GM23248 (cell line): Measurements from ENCODE around the gene SLC40A1. TPM values are rescaled to one million over a fixed set of nuclear protein-coding genes. Genes with fewer than 3 reads are reported as not detected.

Source experiments
- DNase-seq: peaks from one replicate; pipeline ENCODE4 v3.0.0-alpha.2; 2015
- H2AFZ ChIP-seq: fragments of 200-600 bp; sonication (generic); 2 replicates; pipeline ENCODE4 v1.6.1; 2016; ENCODE audit warnings: antibody characterized with exemption
- H3F3A ChIP-seq: fragments of 200-600 bp; sonication (generic); 2 replicates; pipeline ENCODE4 v1.6.1; 2016; ENCODE audit warnings: mild to moderate bottlenecking, antibody characterized with exemption, mixed run types; ENCODE audit not compliant: insufficient read depth
- H3K27ac ChIP-seq: fragments of 200-600 bp; sonication (generic); 2 replicates; pipeline ENCODE4 v1.5.1; 2016; ENCODE audit warnings: mild to moderate bottlenecking
- H3K27me3 ChIP-seq: fragments of 200-600 bp; sonication (generic); replicated peaks from 2 replicates; pipeline ENCODE4 v1.6.1; 2016; ENCODE audit warnings: mild to moderate bottlenecking; ENCODE audit not compliant: insufficient read depth
- H3K36me3 ChIP-seq: fragments of 200-600 bp; sonication (generic); 2 replicates; pipeline ENCODE4 v1.6.1; 2016; ENCODE audit warnings: low read depth, mild to moderate bottlenecking
- H3K4me1 ChIP-seq: fragments of 200-600 bp; sonication (generic); 2 replicates; pipeline ENCODE4 v1.6.1; 2016; ENCODE audit warnings: mild to moderate bottlenecking; ENCODE audit not compliant: insufficient read depth
- H3K4me2 ChIP-seq: fragments of 200-600 bp; sonication (generic); one replicate; pipeline ENCODE4 v1.6.1; 2016; ENCODE audit warnings: mild to moderate bottlenecking; ENCODE audit not compliant: unreplicated experiment
- H3K4me3 ChIP-seq: fragments of 200-600 bp; sonication (generic); 2 replicates; pipeline ENCODE4 v1.5.1; 2016; ENCODE audit warnings: mild to moderate bottlenecking
- H3K79me2 ChIP-seq: fragments of 200-600 bp; sonication (generic); 2 replicates; pipeline ENCODE4 v1.6.1; 2016; ENCODE audit warnings: mild to moderate bottlenecking; ENCODE audit not compliant: insufficient read depth
- H3K9ac ChIP-seq: fragments of 200-600 bp; sonication (generic); 2 replicates; pipeline ENCODE4 v1.6.1; 2016; ENCODE audit warnings: mild to moderate bottlenecking
- H3K9me2 ChIP-seq: fragments of 200-600 bp; sonication (generic); 2 replicates; pipeline ENCODE4 v1.6.1; 2016; ENCODE audit warnings: mixed run types, mild to moderate bottlenecking, moderate library complexity; ENCODE audit not compliant: insufficient read depth
- H3K9me3 ChIP-seq: fragments of 200-600 bp; sonication (generic); one replicate; pipeline ENCODE4 v1.6.1; 2017; ENCODE audit warnings: low read depth
- H4K20me1 ChIP-seq: fragments of 200-600 bp; sonication (generic); 2 replicates; pipeline ENCODE4 v1.6.0; 2016; ENCODE audit not compliant: insufficient read depth
- EZH2 ChIP-seq: fragments of 200-600 bp; sonication (generic); IDR thresholded peaks from 2 replicates; pipeline ENCODE4 v1.6.1; 2018; ENCODE audit warnings: antibody characterized with exemption, mild to moderate bottlenecking; ENCODE audit not compliant: insufficient read depth, poor library complexity, severe bottlenecking
- EZH2phosphoT487 ChIP-seq: fragments of 200-600 bp; sonication (generic); IDR thresholded peaks from 2 replicates; pipeline ENCODE4 v1.6.1; 2018; ENCODE audit warnings: antibody characterized with exemption, moderate library complexity, mild to moderate bottlenecking, low read depth; ENCODE audit not compliant: insufficient read depth
- whole genome bisulfite sequencing, 2 experiments: methylation state at CpG; one replicate each; pipeline ENCODE4 v1.1.6; 2015 to 2017; ENCODE audit warnings: low lambda C conversion rate in 2 of 2, low coverage in 1 of 2; ENCODE audit errors: missing lambda C conversion rate in 2 of 2; 5-methylcytosine and 5-hydroxymethylcytosine counted together
- in situ Hi-C: fragments of 300-500 bp; cut with MboI; formaldehyde crosslinking; loops from 2 replicates; pipeline ENCODE4 v1.15.0; 2020
- polyA plus RNA-seq: library from polyadenylated mRNA; unstranded; fragments of >200 nt; fragmentation: Nextera tagmentation; extraction: Ambion mirVana; gene quantifications from 2 replicates; pipeline ENCODE4 v1.2.1, GENCODE V29; 2016
- total RNA-seq: library from RNA; depleted of rRNA; stranded (reverse); fragments of >200 nt; shearing (Covaris generic); gene quantifications from 2 replicates; pipeline ENCODE4 v1.2.3, GENCODE V29; 2014

Gene SLC40A1
- total and polyA plus RNA-seq, 2 experiments from 2014 or later: 0.28 TPM; not detected in 1

DNA sequence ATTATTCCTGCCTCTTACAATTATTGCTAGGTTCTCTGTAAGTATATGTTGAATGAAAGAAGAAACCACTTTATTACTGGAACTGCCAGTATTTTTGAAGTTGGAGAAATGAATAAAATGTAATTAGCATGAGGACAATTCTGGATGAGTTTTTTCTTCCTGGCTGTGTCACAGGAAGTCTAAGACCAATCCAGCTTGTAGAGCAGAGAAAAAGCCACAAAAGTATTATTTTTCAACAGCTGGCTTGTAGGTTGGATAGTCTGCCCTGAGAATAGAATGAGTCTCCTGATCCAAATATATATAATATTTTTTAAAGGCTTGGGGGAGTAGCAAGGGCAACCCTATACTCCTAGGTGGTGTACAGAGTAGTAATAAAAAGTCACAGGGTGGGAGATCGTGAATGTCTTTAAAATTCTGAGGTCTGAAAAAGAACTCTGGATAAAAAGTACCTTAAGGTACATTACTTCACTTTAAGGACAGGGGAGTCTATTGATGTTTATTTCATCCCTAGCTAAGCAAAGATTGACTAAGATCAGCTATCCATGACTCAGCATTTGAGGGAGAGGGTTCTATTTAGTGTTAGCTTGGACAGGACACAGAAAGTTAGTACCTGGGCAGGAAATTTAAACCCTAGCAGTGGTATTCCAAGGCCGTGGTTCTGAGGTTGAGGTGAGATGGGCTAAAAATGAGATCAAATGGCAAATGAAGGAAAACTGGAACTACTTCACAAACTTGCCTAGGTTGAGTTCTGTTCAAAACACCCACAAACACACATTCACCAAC lies 31.7 kb downstream of the SLC40A1 start:
- WGBS, 2 experiments: 21 to 36% methylated on average over 2 of the region's 2 CpGs
- H3K9me2 ChIP-seq: no peaks in the 10 kb centered on the region
- no peaks in the 10 kb centered on the region for H3K9me3 ChIP-seq
- peaks cover 11% of the 10 kb centered on the region for H3F3A ChIP-seq
- H3K27ac ChIP-seq: no peak overlapping the region
- TF ChIP-seq EZH2: no peak
- no peak for TF ChIP-seq EZH2phosphoT487
- no peak overlapping the region for H3K9ac ChIP-seq
- no peaks in the 10 kb centered on the region for H4K20me1 ChIP-seq
- in situ Hi-C loops: no loop called here
- H3K4me1 ChIP-seq: peaks cover 12% of the 10 kb centered on the region; the same call in 1 of the 2 replicates
- no peaks in the 10 kb centered on the region for H3K36me3 ChIP-seq
- peak overlapping the region; percentile 32 for H2AFZ ChIP-seq
- no peak overlapping the region for H3K4me3 ChIP-seq
- no peaks in the 10 kb centered on the region for H3K79me2 ChIP-seq
- no peak overlapping the region for H3K4me2 ChIP-seq
- DNase-seq: no peak
- no peaks in the 10 kb centered on the region for H3K27me3 ChIP-seq

DNA sequence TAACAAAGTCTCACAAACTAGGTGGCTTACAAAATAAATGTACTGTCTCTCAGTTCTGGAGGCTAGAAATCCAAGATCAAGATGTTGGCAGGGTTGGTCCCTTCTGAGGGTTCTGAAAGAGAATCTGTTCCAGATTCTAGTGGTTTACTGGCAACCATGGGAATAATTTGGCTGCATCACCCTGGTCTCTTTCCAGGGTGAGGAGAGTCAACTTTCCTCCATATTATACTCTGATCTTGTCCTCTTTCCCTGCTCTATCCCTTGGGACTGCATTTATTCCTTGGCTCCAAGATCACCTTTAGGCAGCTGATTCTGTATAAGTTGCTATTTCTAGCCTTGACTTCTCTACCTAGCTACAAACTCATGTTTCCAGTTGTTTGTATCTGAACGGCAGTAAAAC lies 35.2 kb downstream of the SLC40A1 start:
- H3K4me3 ChIP-seq: no peak overlapping the region
- H3K9me3 ChIP-seq: no peaks in the 10 kb centered on the region
- H3K9me2 ChIP-seq: no peaks in the 10 kb centered on the region
- no peak overlapping the region for H3K9ac ChIP-seq
- TF ChIP-seq EZH2: no peak
- no peak for TF ChIP-seq EZH2phosphoT487
- 0 to 8% methylated on average over 1 of the region's 1 CpG for WGBS, 2 experiments
- H3K36me3 ChIP-seq: no peaks in the 10 kb centered on the region
- H3F3A ChIP-seq: peaks cover 11% of the 10 kb centered on the region
- in situ Hi-C loops: no loop called here
- 0 out of 2 replicates have a peak overlapping the region, but pooled peaks have one; percentile 17 for H2AFZ ChIP-seq
- DNase-seq: no peak
- H4K20me1 ChIP-seq: no peaks in the 10 kb centered on the region
- H3K79me2 ChIP-seq: no peaks in the 10 kb centered on the region
- no peak overlapping the region for H3K4me2 ChIP-seq
- no peak overlapping the region for H3K27ac ChIP-seq
- H3K27me3 ChIP-seq: no peaks in the 10 kb centered on the region
- H3K4me1 ChIP-seq: peaks cover 12% of the 10 kb centered on the region; the same call in 1 of the 2 replicates

DNA sequence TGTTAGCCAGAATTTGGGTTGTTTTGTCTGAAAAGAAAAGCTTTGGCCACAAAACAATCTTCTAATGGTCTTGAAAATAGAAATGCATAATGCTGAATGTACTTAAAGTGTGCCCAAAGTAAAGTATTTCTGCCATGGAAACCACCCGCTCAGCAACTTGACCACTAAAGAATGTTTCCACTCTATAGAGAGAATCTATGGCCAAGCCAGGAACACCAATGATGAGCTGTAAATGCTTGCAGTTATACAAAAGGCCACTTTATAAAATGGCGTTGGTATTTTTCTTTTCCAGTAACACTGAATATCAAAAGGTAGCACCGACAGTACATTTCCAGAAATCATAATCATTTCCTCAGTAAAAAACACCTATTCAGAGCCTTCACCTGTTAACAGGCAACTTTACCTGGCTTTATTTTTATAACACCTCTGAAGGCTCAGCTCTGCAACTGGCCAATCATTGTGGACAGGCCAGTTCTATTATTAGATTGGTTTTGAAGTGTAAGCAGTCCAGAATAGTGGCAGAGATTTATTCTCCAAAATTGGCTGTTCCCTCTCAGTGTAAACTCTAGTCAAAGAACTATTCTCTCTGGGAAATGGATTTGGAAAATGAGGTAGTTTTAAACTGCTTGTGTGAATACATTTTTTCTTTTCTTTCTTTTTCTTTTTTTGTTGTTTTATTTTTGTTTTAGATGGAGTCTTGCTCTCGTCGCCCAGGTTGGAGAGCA lies 36.1 kb downstream of the SLC40A1 start:
- DNase-seq: no peak
- Histone ChIP-seq H3K27me3 (no peaks in the 10 kb centered on the region), H3K27ac (no peak overlapping the region), H3K79me2 (no peaks in the 10 kb centered on the region), H3K4me2 (no peak overlapping the region), H3K9me2 (no peaks in the 10 kb centered on the region), H4K20me1 (no peaks in the 10 kb centered on the region), H3K4me3 (no peak overlapping the region), H3K4me1 (peaks cover 8% of the 10 kb centered on the region; the same call in 1 of the 2 replicates), H3K9me3 (no peaks in the 10 kb centered on the region), H3F3A (peaks cover 5% of the 10 kb centered on the region), H3K9ac (no peak overlapping the region), H2AFZ (no peak overlapping the region), H3K36me3 (no peaks in the 10 kb centered on the region)
- in situ Hi-C loops: no loop called here
- TF ChIP-seq EZH2 (no peak), EZH2phosphoT487 (no peak)
- 62 to 68% methylated on average over 5 of the region's 5 CpGs for WGBS, 2 experiments

DNA sequence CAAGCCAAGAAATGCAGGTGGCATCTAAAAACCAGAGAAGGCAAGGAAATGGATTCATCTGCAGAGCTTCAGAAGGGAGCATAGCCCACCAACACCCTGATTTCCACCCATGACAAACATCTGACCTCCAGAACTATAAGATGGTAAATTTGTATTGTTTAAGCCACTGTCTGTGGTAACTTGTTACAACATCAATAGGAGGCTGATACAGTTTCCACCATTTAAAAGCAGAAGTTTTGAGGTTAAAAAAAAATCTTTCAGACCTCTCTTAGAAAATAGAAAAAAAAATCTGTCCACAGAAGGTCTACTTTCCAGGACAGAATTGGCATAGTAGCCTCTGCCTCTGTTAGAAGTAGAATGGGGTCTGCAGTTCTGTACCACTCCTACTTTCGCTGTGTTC lies 37.2 kb downstream of the SLC40A1 start:
- no peak overlapping the region for H3K9ac ChIP-seq
- DNase-seq: no peak
- H3K79me2 ChIP-seq: no peaks in the 10 kb centered on the region
- H3K9me3 ChIP-seq: no peaks in the 10 kb centered on the region
- H3K36me3 ChIP-seq: no peaks in the 10 kb centered on the region
- H3K4me3 ChIP-seq: no peak overlapping the region
- no peak overlapping the region for H3K4me2 ChIP-seq
- H4K20me1 ChIP-seq: no peaks in the 10 kb centered on the region
- 77 to 96% methylated on average over 1 of the region's 1 CpG for WGBS, 2 experiments
- no peaks in the 10 kb centered on the region for H3K4me1 ChIP-seq
- H3K27me3 ChIP-seq: no peaks in the 10 kb centered on the region
- TF ChIP-seq EZH2phosphoT487 (no peak), EZH2 (no peak)
- no peaks in the 10 kb centered on the region for H3F3A ChIP-seq
- in situ Hi-C loops: no loop called here
- no peak overlapping the region for H2AFZ ChIP-seq
- H3K27ac ChIP-seq: no peak overlapping the region
- no peaks in the 10 kb centered on the region for H3K9me2 ChIP-seq
